EH (cell line): ENCODE results near the gene IP6K2.
A peak's percentile ranks its signal among the peaks of the same experiment; 100 is the strongest.
"Not testable (repeated sequence)": the region's sequence is repeated elsewhere in the genome, so short reads cannot be mapped to it uniquely, and the experiment has no call there.

Experiments used
- DNase-seq: peaks from one replicate; pipeline ENCODE4 v3.0.0-alpha.2; 2015; ENCODE audit warnings: low read depth

IP6K2 gene, protein sequence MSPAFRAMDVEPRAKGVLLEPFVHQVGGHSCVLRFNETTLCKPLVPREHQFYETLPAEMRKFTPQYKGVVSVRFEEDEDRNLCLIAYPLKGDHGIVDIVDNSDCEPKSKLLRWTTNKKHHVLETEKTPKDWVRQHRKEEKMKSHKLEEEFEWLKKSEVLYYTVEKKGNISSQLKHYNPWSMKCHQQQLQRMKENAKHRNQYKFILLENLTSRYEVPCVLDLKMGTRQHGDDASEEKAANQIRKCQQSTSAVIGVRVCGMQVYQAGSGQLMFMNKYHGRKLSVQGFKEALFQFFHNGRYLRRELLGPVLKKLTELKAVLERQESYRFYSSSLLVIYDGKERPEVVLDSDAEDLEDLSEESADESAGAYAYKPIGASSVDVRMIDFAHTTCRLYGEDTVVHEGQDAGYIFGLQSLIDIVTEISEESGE

GRCh38 chr3:48716982-48717746 is at the start of gene IP6K2:
Gene IP6K2 (minus strand): TSS chr3:48717221. CDS start chr3:48695291, 21,930 bp downstream.
- peak; percentile 98 for DNase-seq

GRCh38 chr3:48765376-48765775 is 48.4 kb upstream of the IP6K2 start:
- DNase-seq, result peak; percentile 8

- no peak for DNase-seq
Measured at GRCh38 chr3:48762816-48763215, 45.8 kb upstream of the IP6K2 start.

GRCh38 chr3:48759991-48760540 is 43.0 kb upstream of the IP6K2 start:
- not testable (repeated sequence) for DNase-seq

DNA sequence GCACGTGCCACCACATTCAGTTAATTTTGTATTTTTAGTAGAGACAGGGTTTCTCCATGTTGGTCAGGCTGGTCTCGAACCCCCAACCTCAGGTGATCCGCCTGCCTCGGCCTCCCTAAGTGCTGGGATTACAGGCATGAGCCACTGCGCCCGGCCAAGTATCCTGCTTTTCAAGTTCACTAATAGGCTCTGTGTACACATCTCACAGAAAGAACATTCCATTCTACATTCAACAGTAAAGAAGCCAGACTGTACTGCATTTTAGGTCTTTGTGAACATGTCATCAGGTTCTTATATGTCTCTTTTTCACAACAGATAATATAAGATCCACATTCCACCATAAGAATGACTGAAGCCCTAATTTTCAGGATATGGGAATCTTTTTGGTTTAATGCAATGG is 42.5 kb upstream of the IP6K2 start:
- DNase-seq, result not testable (repeated sequence)

- DNase-seq, result no peak
Measured at GRCh38 chr3:48759071-48759470, 42.0 kb upstream of the IP6K2 start.

GRCh38 chr3:48756640-48757039 is 39.6 kb upstream of the IP6K2 start:
- DNase-seq, result no peak

DNA sequence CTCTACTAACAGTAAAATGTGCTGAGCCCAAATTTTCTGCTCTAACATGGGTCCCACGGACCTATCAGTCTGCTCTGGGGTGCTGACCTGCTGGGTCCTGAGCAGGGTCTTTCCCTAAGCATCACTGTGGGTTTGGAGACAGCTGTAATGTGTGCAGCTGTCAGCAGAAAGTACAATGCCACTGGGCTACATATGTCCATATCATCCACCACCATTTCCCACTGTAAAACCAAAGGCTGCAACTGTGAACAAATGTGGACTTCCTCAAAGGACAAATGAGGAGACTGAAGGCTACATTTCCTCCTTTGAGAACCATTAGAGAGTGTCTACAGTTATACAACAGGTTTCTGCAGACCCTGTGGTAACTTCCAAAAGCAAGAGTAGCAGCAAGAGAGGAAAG is 33.8 kb upstream of the IP6K2 start:
- no peak for DNase-seq

DNA sequence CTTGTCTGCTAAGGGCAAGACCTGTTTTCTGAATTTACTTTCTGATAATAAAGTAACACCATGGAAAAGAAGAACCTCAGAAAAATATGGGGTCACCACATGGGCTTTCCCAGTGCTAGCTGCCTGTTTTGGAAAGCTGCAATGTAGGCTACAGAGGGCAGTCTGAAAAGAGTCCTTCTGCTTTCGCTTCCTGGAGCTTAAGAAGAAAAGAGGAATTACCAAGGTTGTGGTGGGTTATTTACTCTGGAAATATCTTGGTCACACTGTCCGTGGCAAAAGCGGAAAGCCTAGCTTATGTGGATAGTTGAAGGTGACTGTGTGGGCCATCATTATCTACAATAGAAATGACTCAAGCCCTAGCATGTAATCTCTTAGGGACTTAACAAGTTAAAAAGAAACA is 31.7 kb upstream of the IP6K2 start:
- no peak for DNase-seq

GRCh38 chr3:48747706-48748105 is 30.7 kb upstream of the IP6K2 start:
- DNase-seq, result no peak

DNA sequence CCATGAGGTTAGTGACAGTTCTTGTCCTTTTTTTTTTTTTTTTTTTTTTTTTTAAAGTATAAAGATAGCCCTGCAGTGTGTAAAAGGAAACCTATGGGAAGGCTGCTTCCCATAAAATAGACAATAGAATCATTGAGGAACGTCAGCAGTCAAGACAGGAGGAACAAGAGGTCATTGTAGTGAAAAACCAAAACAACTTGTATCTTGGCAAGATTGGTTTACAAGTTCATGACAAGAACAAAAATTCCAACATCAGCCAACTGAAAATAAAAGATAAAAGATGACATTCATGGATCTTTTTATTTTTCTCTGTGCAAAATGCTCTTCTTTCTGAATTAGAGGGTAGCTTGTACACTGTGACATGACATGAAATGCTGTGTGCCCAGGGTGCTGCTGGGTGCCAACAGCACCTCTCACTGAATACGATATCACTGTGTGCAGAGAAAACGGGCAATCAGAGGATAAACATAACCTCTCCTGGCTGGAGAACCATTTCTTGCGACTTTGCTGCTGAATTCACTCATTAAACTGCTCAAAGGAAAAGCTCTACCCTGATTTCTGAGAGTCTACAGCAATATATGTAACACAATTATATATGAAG is 30.1 kb upstream of the IP6K2 start:
- DNase-seq, result no peak

DNA sequence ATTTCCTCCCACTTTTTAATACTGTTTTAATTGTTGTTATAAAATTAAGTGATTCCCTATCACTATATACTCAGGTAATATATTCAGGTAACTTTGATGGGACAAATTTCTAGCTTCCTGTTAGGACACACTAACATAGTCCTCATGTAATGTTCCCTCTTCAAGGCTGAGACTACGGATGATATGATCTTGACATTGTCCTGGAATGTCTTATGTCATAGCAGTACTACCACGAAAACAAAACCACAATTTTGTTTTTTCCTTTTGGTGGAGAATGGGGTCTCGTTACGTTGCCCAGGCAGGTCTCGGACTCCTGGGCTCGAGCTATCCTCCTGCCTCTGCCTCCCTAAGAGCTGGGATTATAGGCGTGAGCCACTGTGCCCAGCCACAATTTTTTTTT is 26.8 kb upstream of the IP6K2 start:
- DNase-seq, result peak; percentile 6

DNA sequence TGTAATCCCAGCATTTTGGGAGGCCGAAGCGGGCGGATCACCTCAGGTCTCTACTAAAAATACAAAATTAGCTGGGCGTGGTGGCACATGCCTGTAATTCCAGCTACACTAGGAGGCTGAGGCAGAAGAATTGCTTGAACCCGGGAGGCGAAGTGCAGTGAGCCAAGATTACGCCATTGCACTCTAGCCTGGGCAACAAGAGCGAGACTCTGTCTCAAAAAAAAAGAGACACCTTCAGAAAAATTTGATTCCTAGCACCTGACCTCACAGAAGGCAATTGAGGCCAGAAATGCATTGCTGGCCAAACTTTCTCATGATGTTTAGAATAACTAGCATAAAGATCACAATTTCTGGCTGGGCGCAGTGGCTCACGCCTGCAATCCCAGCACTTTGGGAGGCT is 24.2 kb upstream of the IP6K2 start:
- DNase-seq, result not testable (repeated sequence)

- peak; percentile 83 for DNase-seq
Measured at GRCh38 chr3:48739955-48740823, 23.2 kb upstream of the IP6K2 start.

DNA sequence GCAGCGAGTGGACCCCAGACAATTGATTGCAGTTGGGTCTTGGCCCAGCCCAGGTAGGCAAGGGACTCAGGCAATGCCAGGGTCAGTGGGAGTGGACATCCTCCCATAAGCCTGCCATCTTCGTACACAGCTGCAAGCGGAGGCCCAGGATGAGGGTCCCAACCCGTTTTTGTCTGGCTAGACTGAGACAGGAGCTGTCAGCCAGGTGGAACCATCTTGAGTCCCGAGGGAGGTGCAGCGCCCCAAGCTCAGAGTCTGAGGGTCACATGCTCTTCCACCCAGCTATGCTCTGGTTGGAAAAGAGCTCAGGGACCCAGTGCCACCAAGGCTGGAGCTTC is 22.6 kb upstream of the IP6K2 start:
- no peak for DNase-seq

DNA sequence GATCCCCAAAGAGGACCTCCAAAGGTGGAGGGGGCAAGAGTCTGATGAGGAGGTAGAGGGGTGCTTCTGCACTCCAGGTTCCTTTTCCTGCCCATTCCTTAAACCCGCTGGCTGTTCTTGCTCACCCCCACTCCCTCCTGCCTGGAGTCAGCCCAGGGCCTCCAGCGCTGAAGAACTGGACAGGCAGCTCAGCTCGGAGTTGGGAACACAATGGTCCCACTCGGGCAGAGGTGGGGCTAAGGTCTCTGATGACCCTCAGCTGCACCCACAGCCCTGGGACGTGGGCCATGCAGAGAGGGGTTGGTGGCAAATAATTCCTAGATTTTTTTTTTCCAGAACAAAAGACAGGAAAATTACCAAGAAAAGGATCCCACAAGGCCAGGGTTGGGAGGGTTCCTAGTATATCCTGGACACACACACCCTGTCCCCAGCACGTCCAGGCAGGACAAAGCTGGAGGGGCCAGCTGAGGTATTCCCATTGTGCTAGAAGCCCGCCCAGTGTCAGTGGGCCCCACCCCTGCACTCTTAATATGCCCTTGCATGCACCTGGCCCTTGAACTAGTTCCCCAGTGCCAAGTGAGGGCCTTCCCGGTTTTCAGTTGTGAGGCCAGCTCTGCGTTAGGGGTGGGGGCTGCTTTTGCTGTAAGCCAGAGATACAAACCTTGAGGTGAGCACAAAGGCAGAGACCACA is 22.1 kb upstream of the IP6K2 start:
- DNase-seq, result no peak

DNA sequence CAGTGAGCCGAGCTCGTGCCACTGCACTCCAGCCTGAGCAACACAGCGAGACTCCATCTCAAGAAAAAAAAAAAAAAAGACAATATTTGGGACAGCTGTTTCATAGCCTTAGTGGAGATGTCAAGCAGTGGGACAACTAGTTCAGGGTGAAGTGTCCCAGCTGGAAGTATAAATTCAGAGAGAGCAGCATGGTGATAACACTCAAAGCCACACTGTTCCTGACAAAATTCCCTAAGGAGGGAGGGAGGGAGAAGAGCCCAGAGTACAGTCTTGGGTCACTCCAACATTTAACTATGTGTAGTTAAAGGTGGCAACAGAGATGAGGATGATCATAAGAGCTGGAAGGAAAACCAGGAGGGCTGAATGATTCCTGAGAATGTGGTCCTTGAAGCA is 21.1 kb upstream of the IP6K2 start:
- DNase-seq, result no peak

DNA sequence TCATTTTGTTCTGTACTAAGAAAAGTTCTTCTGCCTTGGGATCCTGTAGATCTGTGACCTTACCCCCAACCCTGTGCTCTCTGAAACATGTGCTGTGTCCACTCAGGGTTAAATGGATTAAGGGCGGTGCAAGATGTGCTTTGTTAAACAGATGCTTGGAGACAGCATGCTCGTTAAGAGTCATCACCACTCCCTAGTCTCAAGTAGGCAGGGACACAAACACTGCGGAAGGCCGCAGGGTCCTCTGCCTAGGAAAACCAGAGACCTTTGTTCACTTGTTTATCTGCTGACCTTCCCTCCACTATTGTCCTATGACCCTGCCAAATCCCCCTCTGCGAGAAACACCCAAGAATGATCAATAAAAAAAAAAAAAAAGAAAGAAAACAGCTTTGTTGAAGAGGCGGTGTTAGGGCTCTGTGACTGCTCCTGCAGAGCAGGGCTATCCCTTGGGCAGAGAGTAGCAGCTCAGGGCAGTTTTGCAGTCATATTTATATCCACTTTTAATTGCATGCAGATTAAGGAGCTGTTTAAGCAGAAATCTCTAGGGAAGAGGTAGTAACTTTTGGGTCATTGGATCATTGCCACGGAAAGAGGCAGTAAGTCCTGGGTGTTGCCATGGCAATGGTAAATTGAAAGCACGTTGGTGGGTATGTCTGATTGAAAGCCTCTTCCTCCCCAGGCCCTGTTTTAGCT is 18.2 kb upstream of the IP6K2 start:
- peak; percentile 37 for DNase-seq

GRCh38 chr3:48734541-48734940 is 17.5 kb upstream of the IP6K2 start:
- DNase-seq, result not testable (repeated sequence)

DNA sequence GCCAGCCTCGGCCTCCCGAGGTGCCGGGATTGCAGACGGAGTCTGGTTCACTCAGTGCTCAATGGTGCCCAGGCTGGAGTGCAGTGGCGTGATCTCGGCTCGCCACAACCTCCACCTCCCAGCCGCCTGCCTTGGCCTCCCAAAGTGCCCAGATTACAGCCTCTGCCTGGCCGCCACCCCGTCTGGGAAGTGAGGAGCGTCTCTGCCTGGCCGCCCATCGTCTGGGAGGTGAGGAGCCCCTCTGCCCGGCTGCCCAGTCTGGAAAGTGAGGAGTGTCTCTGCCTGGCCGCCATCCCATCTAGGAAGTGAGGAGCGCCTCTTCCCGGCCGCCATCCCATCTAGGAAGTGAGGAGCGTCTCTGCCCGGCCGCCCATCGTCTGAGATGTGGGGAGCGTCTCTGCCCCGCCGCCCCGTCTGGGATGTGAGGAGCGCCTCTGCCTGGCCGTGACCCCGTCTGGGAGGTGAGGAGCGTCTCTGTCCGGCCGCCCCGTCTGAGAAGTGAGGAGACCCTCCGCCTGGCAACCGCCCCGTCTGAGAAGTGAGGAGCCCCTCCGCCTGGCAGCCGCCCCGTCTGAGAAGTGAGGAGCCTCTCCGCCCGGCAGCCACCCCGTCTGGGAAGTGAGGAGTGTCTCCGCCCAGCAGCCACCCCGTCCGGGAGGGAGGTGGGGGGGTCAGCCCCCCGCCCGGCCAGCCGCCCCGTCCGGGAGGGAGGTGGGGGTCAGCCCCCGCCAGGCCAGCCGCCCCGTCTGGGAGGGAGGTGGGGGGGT is 16.9 kb upstream of the IP6K2 start:
- DNase-seq, result not testable (repeated sequence)
